PFSK-1 (cell line): ENCODE measurements around the gene PPP1R14B.

ENCODE experiments used
- FOXP2 ChIP-seq: optimal IDR thresholded peaks from 2 replicates; pipeline ENCODE3; 2011; ENCODE audit warnings: borderline replicate concordance, control low read depth, inconsistent platforms; ENCODE audit not compliant: insufficient read depth; ENCODE audit errors: extremely low read length, extremely low read depth
- POLR2AphosphoS5 ChIP-seq: IDR thresholded peaks from 2 replicates; pipeline ENCODE4 v1.6.1; 2012; ENCODE audit warnings: low read depth, mild to moderate bottlenecking, control low read depth, low read length, moderate library complexity
- REST ChIP-seq, 2 experiments: IDR thresholded peaks; 2 replicates each; pipeline versions ENCODE4 v1.6.1 to v1.8.0; 2011 to 2012; ENCODE audit warnings: low read depth in 2 of 2, low read length in 2 of 2, control low read depth in 1 of 2, inconsistent platforms in 1 of 2, mild to moderate bottlenecking in 1 of 2, moderate library complexity in 1 of 2; ENCODE audit not compliant: insufficient read depth in 1 of 2
- TAF1 ChIP-seq: IDR thresholded peaks from 2 replicates; pipeline ENCODE4 v1.6.1; 2012; ENCODE audit warnings: low read length, control low read depth, borderline replicate concordance; ENCODE audit not compliant: insufficient read depth

GRCh38 chr11:64285885-64286800, 39.4 kb upstream of the PPP1R14B start:
- TF ChIP-seq TAF1 (no peak), POLR2AphosphoS5 (no peak), REST (IDR thresholded peaks at IDR 0.05; ENCODE audit: insufficient read depth in 1 of 2, low read depth in 2 of 2, low read length in 2 of 2) (no peak), FOXP2 (no peak)
